Calu3 (cell line): ENCODE results near the gene ZBTB37. TPM values are rescaled to one million over a fixed set of nuclear protein-coding genes. Genes with fewer than 3 reads are reported as not detected.
"Not testable (repeated sequence)": the region's sequence is repeated elsewhere in the genome, so short reads cannot be mapped to it uniquely, and the experiment has no call there.

Experiments
- BruUV-seq: library from RNA; stranded (reverse); fragments of 400-500 nt; replicated peaks from 2 replicates; lab custom pipeline; 2021; lab: Mats Ljungman, UMichigan
- CTCF ChIA-PET: fragments of 300-600 bp; sonication (Branson Sonifier 250); formaldehyde crosslinking; loops from one replicate; lab custom pipeline; 2022; ENCODE audit warnings: antibody characterized with exemption; lab: Charles Lee
- DNase-seq: peaks from one replicate; pipeline ENCODE4 v3.0.0; 2022
- H3K27ac Mint-ChIP-seq: one replicate; pipeline ENCODE4 v1.8.0; 2022; ENCODE audit warnings: mixed read lengths; ENCODE audit not compliant: unreplicated experiment
- H3K27me3 Mint-ChIP-seq: one replicate; pipeline ENCODE4 v1.8.0; 2022; ENCODE audit warnings: mixed read lengths; ENCODE audit not compliant: unreplicated experiment
- H3K36me3 Mint-ChIP-seq: one replicate; pipeline ENCODE4 v1.8.0; 2022; ENCODE audit warnings: mild to moderate bottlenecking, moderate library complexity, mixed read lengths; ENCODE audit not compliant: insufficient read depth, unreplicated experiment
- H3K4me1 Mint-ChIP-seq: one replicate; pipeline ENCODE4 v1.8.0; 2022; ENCODE audit warnings: mild to moderate bottlenecking, low read depth, mixed read lengths; ENCODE audit not compliant: unreplicated experiment
- H3K4me3 Mint-ChIP-seq: one replicate; pipeline ENCODE4 v1.8.0; 2022; ENCODE audit warnings: mild to moderate bottlenecking, low read depth, moderate library complexity, mixed read lengths; ENCODE audit not compliant: unreplicated experiment
- H3K9me3 Mint-ChIP-seq: one replicate; pipeline ENCODE4 v1.8.0; 2022; ENCODE audit warnings: low read depth, mixed read lengths; ENCODE audit not compliant: unreplicated experiment
- CTCF ChIP-seq: fragments of 200-600 bp; IDR thresholded peaks from one replicate; pipeline ENCODE4 v1.8.0; 2022; ENCODE audit warnings: antibody characterized with exemption; ENCODE audit not compliant: unreplicated experiment
- intact Hi-C: fragments of 100-400 bp; cut with micrococcal nuclease; formaldehyde crosslinking; loops from one replicate; pipeline ENCODE4 v1.10.0; 2022; ENCODE audit not compliant: unreplicated experiment
- total RNA-seq: library from RNA; stranded (reverse); gene quantifications from 2 replicates; pipeline ENCODE4 v1.2.3, GENCODE V29; 2022

The ZBTB37 gene
- total RNA-seq, 1 experiment from 2014 or later, result 10.9 TPM

GRCh38 chr1:173920861-173921260 lies 52.7 kb downstream of the ZBTB37 start:
- no peak for TF ChIP-seq CTCF
- Mint-ChIP-seq H3K4me1 (no peaks in the 10 kb centered on the region), H3K27me3 (peaks cover 10% of the 10 kb centered on the region), H3K4me3 (no peak overlapping the region), H3K9me3 (no peaks in the 10 kb centered on the region), H3K36me3 (no peaks in the 10 kb centered on the region), H3K27ac (no peak overlapping the region)
- CTCF ChIA-PET, result interaction anchor here (1.7 kb wide), 1 partner anchor 97 kb away, joined by 3 read pairs; the partner anchor contains the start of genes CENPL and DARS2
- no TSS peak for BruUV-seq
- intact Hi-C loops, result no loop called here
- DNase-seq, result no peak

DNA sequence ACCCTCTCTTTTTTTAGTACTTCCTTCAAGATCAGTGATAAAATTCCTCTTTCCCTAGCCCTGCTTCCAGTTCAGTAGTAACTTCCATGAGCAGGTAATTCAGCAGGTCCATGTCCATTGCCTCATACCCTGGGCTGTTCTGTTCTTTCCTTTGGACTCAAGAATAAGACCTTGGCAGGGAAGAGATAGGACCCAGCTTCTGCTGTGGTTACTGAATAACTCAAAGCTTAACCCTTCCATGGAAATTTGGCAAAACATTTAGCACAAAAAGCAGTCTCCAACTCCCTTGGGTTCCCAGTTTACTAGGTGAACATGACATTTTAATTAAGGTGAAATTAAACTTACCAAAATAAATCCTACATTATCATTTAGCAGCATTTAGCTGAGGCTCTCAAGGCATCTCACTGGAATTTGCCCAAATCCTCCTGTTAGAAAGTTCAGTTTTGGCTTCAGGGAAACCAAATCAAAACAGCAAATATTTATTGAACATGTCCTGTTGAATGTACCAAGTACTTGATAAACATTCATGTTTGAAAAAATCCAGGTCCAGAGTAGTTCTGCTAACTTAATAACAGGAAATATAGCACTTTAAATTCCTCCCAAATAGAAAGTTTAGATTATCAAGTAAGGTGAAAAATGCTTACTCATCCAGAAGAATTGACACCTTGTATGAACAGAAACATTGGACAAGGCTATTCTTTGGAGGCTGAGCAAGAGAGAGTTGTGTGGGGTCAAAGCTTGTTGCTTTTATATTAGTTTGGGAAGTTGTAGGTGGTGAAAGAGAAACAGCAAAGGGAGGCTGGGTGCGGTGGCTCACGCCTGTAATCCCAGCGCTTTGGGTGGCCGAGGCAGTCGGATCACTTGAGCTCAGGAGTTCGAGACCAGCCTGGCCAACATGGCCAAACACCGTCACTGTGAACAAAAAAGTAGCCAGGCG lies 57.4 kb downstream of the ZBTB37 start:
- TF ChIP-seq CTCF, result no peak
- CTCF ChIA-PET, result no interaction called here
- Mint-ChIP-seq H3K4me1 (no peaks in the 10 kb centered on the region), H3K27me3 (peaks cover 10% of the 10 kb centered on the region), H3K4me3 (no peak overlapping the region), H3K9me3 (no peaks in the 10 kb centered on the region), H3K27ac (no peak overlapping the region), H3K36me3 (peaks cover 4% of the 10 kb centered on the region)
- intact Hi-C loops, result no loop called here
- DNase-seq, result no peak
- no TSS peak for BruUV-seq

DNA sequence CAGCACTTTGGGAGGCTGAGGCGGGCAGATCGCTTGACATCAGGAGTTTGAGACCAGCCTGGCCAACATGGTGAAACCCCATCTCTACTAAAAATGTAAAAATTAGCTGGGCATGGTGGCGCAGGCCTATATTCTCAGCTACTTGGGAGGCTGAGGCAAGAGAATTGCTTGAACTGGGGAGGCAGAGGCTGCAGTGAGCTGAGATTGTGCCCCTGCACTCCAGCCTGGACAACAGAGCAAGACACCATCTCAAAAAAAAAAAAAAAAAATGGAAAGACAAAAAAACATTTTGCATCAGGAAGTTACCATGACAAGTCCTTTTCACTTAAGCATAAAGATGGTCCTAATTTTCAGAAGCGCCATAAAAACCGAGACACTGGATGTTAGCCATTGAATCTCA lies 62.4 kb downstream of the ZBTB37 start:
- not testable (repeated sequence) for H3K27ac Mint-ChIP-seq, H3K4me1 Mint-ChIP-seq, H3K27me3 Mint-ChIP-seq, H3K4me3 Mint-ChIP-seq, BruUV-seq, H3K9me3 Mint-ChIP-seq, DNase-seq
- CTCF ChIA-PET, result interaction anchor here (0.7 kb wide), 1 partner anchor 946 kb away, joined by 4 read pairs; no protein-coding TSS in a partner anchor
- peaks cover 14% of the 10 kb centered on the region for H3K36me3 Mint-ChIP-seq
- intact Hi-C loops, result loop anchor here (5.0 kb wide), 1 partner anchor 37 kb away; no protein-coding TSS in a partner anchor

DNA sequence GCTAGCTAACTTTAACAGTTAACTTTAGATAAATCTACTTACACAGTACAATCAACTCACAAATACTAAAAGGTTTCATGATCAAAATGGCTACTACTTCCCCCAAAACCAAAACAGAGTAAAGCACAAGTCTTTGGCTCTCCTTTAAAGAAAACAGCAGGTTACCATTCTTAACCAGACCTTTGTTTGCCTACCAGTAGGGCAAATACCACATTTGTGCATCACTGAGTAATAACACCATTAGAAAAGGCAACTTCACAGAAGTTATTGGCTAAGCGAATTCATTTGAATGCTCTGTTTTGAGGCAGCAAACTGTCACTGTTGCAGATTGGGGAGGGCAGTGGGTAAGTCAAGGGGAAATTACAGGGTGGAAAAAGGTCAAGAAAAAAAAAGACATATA lies 66.3 kb downstream of the ZBTB37 start:
- no TSS peak for BruUV-seq
- intact Hi-C loops, result loop anchor here (5.0 kb wide), 1 partner anchor 33 kb away; no protein-coding TSS in a partner anchor
- no peak overlapping the region for H3K4me3 Mint-ChIP-seq
- TF ChIP-seq CTCF, result no peak
- peaks cover 31% of the 10 kb centered on the region for H3K36me3 Mint-ChIP-seq
- no peaks in the 10 kb centered on the region for H3K27me3 Mint-ChIP-seq
- no peaks in the 10 kb centered on the region for H3K4me1 Mint-ChIP-seq
- H3K9me3 Mint-ChIP-seq, result no peaks in the 10 kb centered on the region
- no peak overlapping the region for H3K27ac Mint-ChIP-seq
- no peak for DNase-seq
- CTCF ChIA-PET, result no interaction called here
